ENCODE measurements around the gene DSCAML1. TPM values are rescaled to one million over a fixed set of nuclear protein-coding genes. Genes with fewer than 3 reads are reported as not detected.

Gene DSCAML1
- total RNA-seq, 1 experiment from 2014 or later, result not detected

- Histone ChIP-seq H3K9me2 (ENCODE audit: insufficient read depth) (no peaks in the 10 kb centered on the region), H3K4me3 (replicated peaks in 1 of 2; ENCODE audit: low read depth in 1 of 2, low read length in 2 of 2) (no peak overlapping the region)
These were observed 264.4 kb downstream of the DSCAML1 start for GRCh38 chr11:117532568-117532967.

More at GRCh38 chr11:117532568-117532967, 264.4 kb downstream of the DSCAML1 start:
- no peak overlapping the region for H2AFZ ChIP-seq (ENCODE audit: low read depth, low read length, poor library complexity, severe bottlenecking)
- intact Hi-C loops (cut with micrococcal nuclease), result no loop called here
- H3K36me3 ChIP-seq (ENCODE audit: control insufficient read depth in 1 of 2, insufficient read depth in 2 of 2, low read length in 2 of 2), result no peaks in the 10 kb centered on the region
- no peak for DNase-seq (ENCODE audit: low read depth, low spot score)
- H3K9ac ChIP-seq (ENCODE audit: low read length), result no peak overlapping the region
- no peak overlapping the region for H3K4me2 ChIP-seq (ENCODE audit: low read length)
- no peak for TF ChIP-seq EGR1 (IDR thresholded peaks at IDR 0.05; ENCODE audit: low read depth)
- no peak for TF ChIP-seq ZNF274 (IDR thresholded peaks at IDR 0.05; ENCODE audit: low read depth, low read length)
- TF ChIP-seq REST (IDR thresholded peaks at IDR 0.05; ENCODE audit: low read depth), result no peak
- TF ChIP-seq POLR2A (IDR thresholded peaks at IDR 0.05; ENCODE audit: borderline replicate concordance, extremely low read depth, insufficient read depth, insufficient read length), result no peak
- TF ChIP-seq TCF7L2 (IDR thresholded peaks at IDR 0.05; ENCODE audit: borderline replicate concordance, extremely low read depth, insufficient read depth, insufficient read length), result no peak
- no peak for TF ChIP-seq ZFX (IDR thresholded peaks at IDR 0.05)
- TF ChIP-seq SP1 (IDR thresholded peaks at IDR 0.05; ENCODE audit: low read depth), result no peak
- no peak for TF ChIP-seq EZH2 (IDR thresholded peaks at IDR 0.05)
- TF ChIP-seq SIN3A (IDR thresholded peaks at IDR 0.05; ENCODE audit: low read depth), result no peak
- TF ChIP-seq CBX3 (IDR thresholded peaks at IDR 0.05; ENCODE audit: low read depth), result no peak
- no peak for TF ChIP-seq EZH2phosphoT487 (IDR thresholded peaks at IDR 0.05; ENCODE audit: borderline replicate concordance)
- ChIA-PET CTCF (interaction anchor here (0.7 kb wide), 1 partner anchor 106 kb away, joined by 3 read pairs; no protein-coding TSS in a partner anchor), POLR2A (no interaction called here), RAD21 (ENCODE audit: low non-redundant PET in 1 of 2, low total read pairs in 2 of 2, uncharacterized antibody in 2 of 2, unreplicated experiment in 2 of 2) (no interaction called here)
- BruUV-seq (replicated peaks), result no TSS peak
- no peak for ATAC-seq
- no peaks in the 10 kb centered on the region for H3K4me1 ChIP-seq (ENCODE audit: control insufficient read depth in 1 of 2, insufficient read depth in 2 of 2, low read length in 2 of 2)
- H3K27me3 ChIP-seq (ENCODE audit: insufficient read depth, low read length), result peaks cover 40% of the 10 kb centered on the region; the same call in 1 of the 2 replicates
- no peaks in the 10 kb centered on the region for H3K9me3 ChIP-seq (ENCODE audit: control insufficient read depth in 1 of 2, insufficient read depth in 1 of 2, low read depth in 1 of 2, low read length in 2 of 2)
- no peaks in the 10 kb centered on the region for H3K79me2 ChIP-seq (ENCODE audit: insufficient read depth, low read length)
- H3K27ac ChIP-seq (ENCODE audit: low read depth, low read length), result no peak overlapping the region
- no peaks in the 10 kb centered on the region for H4K20me1 ChIP-seq (ENCODE audit: insufficient read depth)

Data from HCT116 (cell line).